Type B pancreatic cell (in vitro differentiated cells): Measurements from ENCODE around the gene RPTOR. TPM values are rescaled to one million over a fixed set of nuclear protein-coding genes. Genes with fewer than 3 reads are reported as not detected.

Experiments used
- DNase-seq: peaks from one replicate; pipeline ENCODE4 v3.0.0; 2021; ENCODE audit warnings: mixed read lengths; ENCODE audit not compliant: unreplicated experiment; ENCODE audit errors: extremely low spot score
- H3K27ac Mint-ChIP-seq: 2 replicates; pipeline ENCODE4 v1.8.0; 2021; ENCODE audit warnings: mild to moderate bottlenecking, mixed read lengths
- H3K27me3 Mint-ChIP-seq: 2 replicates; pipeline ENCODE4 v1.8.0; 2021; ENCODE audit warnings: mixed read lengths
- H3K36me3 Mint-ChIP-seq: 2 replicates; pipeline ENCODE4 v1.8.0; 2021; ENCODE audit warnings: mixed read lengths
- H3K4me1 Mint-ChIP-seq: one replicate; pipeline ENCODE4 v1.8.0; 2021; ENCODE audit warnings: mixed read lengths; ENCODE audit not compliant: unreplicated experiment
- H3K4me3 Mint-ChIP-seq: 2 replicates; pipeline ENCODE4 v1.8.0; 2021; ENCODE audit warnings: mild to moderate bottlenecking, mixed read lengths
- H3K9me3 Mint-ChIP-seq: 2 replicates; pipeline ENCODE4 v1.8.0; 2021; ENCODE audit warnings: mixed read lengths
- total RNA-seq: library from RNA; stranded (reverse); gene quantifications from 2 replicates; pipeline ENCODE4 v1.2.1, GENCODE V29; 2021; ENCODE audit warnings: low replicate concordance
- TF ChIP-seq, protein P1 (sequence below): fragments of 200-600 bp; sonication (generic); conservative IDR thresholded peaks from 2 replicates; pipeline ENCODE4 v1.5.0; 2021; ENCODE audit warnings: antibody characterized with exemption, mild to moderate bottlenecking

RPTOR gene
- total RNA-seq, 1 donor from 2014 or later: 39.8 TPM

GRCh38 chr17:80837711-80838110, 293.1 kb downstream of the RPTOR start:
- DNase-seq: no peak
- peaks cover 35% of the 10 kb centered on the region for H3K4me1 Mint-ChIP-seq
- TF ChIP-seq, protein P1, sequence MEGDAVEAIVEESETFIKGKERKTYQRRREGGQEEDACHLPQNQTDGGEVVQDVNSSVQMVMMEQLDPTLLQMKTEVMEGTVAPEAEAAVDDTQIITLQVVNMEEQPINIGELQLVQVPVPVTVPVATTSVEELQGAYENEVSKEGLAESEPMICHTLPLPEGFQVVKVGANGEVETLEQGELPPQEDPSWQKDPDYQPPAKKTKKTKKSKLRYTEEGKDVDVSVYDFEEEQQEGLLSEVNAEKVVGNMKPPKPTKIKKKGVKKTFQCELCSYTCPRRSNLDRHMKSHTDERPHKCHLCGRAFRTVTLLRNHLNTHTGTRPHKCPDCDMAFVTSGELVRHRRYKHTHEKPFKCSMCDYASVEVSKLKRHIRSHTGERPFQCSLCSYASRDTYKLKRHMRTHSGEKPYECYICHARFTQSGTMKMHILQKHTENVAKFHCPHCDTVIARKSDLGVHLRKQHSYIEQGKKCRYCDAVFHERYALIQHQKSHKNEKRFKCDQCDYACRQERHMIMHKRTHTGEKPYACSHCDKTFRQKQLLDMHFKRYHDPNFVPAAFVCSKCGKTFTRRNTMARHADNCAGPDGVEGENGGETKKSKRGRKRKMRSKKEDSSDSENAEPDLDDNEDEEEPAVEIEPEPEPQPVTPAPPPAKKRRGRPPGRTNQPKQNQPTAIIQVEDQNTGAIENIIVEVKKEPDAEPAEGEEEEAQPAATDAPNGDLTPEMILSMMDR: no peak
- no peak overlapping the region for H3K4me3 Mint-ChIP-seq
- peaks cover 4% of the 10 kb centered on the region for H3K36me3 Mint-ChIP-seq
- no peak overlapping the region for H3K27ac Mint-ChIP-seq
- H3K27me3 Mint-ChIP-seq: no peaks in the 10 kb centered on the region
- H3K9me3 Mint-ChIP-seq: no peaks in the 10 kb centered on the region

DNA sequence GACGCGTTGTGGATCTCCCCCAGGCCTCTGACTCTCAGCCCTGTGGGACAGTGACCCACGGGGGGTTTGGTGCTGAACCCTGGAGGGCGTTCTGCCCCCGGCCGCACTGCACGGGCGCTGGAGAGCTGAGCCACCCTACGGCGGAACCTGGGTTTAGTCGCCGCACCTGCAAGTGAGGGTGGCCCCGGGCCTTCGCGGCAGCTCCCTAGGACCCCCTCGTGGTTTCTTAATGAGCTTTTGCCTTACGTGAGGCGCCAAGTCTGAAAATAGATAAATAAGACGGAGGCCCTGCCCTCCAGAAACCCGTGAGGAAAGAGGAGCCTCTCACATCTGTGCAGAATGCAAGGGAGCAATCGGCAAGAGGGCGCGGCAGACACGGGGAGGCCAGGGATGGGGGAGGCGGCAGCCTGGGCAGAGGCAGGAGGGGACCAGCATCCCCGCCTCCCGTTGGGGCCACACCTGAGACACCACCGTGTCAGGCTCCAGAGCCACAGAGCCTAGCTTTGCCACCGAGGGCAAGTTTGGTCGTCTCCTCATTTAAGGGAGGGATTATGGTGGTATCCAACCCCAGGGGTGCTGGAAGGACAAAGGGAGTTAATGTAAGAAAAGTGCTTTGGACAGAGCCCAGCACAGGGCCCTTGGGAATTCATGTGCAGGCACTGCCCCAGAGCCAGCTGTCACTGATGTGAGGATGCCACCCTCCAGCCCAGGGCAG, 293.8 kb downstream of the RPTOR start:
- H3K4me1 Mint-ChIP-seq: peaks cover 30% of the 10 kb centered on the region
- DNase-seq: no peak
- no peaks in the 10 kb centered on the region for H3K9me3 Mint-ChIP-seq
- no peak overlapping the region for H3K27ac Mint-ChIP-seq
- no peak overlapping the region for H3K4me3 Mint-ChIP-seq
- TF ChIP-seq, protein P1: no peak
- peaks cover 6% of the 10 kb centered on the region for H3K36me3 Mint-ChIP-seq
- no peaks in the 10 kb centered on the region for H3K27me3 Mint-ChIP-seq

DNA sequence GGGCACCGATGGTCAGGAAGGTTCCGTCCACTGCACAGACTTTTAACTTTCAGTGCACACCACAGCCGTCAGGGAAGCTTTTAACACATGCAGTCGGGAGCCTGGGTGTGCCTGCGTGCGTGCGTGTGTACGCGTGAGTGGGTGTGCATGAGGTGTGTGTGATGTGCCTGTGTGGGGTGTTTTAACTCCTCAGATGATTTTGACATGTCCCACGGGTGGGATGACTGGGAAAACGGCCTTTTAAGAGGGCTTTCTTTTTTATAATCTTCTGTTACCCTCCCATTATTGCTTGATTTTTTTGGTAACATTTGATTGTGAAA, 294.3 kb downstream of the RPTOR start:
- Mint-ChIP-seq H3K4me3 (no peak overlapping the region), H3K27ac (no peak overlapping the region), H3K4me1 (peaks cover 29% of the 10 kb centered on the region), H3K36me3 (peaks cover 6% of the 10 kb centered on the region), H3K27me3 (no peaks in the 10 kb centered on the region), H3K9me3 (no peaks in the 10 kb centered on the region)
- TF ChIP-seq, protein P1: no peak
- no peak for DNase-seq

DNA sequence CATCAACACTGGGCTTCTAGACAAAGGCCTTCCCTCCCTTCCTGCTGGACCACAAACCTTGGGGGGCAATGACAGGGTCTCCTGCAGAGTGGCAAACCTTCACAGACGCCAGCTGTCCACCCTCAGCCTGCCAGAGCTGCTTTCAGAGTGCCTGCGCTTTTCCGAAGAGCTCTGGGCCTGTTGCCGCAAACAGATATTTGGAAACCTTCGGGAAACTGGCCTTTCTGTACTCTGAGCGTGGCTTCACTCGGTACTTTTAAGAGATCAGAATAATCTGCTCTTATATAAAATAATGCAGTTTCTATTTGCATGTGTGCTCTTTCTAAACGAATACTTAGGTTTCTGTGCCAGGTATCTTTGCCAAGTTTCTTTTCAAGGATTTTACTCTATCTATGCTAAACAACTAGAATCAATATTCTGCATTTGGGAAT, 294.9 kb downstream of the RPTOR start:
- peaks cover 24% of the 10 kb centered on the region for H3K4me1 Mint-ChIP-seq
- no peak overlapping the region for H3K4me3 Mint-ChIP-seq
- no peak overlapping the region for H3K27ac Mint-ChIP-seq
- no peak for DNase-seq
- TF ChIP-seq, protein P1: no peak
- H3K36me3 Mint-ChIP-seq: peaks cover 6% of the 10 kb centered on the region
- H3K9me3 Mint-ChIP-seq: no peaks in the 10 kb centered on the region
- no peaks in the 10 kb centered on the region for H3K27me3 Mint-ChIP-seq

DNA sequence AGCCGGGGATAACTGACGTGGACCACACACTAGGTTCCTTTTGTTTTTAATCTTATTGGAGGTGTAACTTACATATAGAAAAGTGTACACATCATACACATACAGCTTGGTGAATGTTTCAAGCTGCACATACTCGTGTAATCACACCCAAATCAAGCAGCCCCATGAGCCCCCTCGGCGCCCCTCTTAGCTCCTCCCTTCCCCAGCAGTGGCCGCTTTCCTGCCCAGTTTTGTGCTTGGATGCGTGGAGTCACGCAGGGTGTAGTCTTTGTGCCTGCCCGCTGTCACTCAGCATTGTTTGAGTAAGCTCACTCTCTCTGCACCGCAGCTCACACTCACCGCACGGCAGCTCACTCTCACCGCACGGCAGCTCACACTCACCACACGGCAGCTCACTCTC, 295.3 kb downstream of the RPTOR start:
- Mint-ChIP-seq H3K27ac (no peak overlapping the region), H3K27me3 (no peaks in the 10 kb centered on the region), H3K9me3 (no peaks in the 10 kb centered on the region), H3K36me3 (peaks cover 6% of the 10 kb centered on the region), H3K4me3 (no peak overlapping the region), H3K4me1 (peaks cover 20% of the 10 kb centered on the region)
- TF ChIP-seq, protein P1: no peak
- DNase-seq: no peak
